H9 (cell line): ENCODE data around the gene DOCK1. TPM values are rescaled to one million over a fixed set of nuclear protein-coding genes. Genes with fewer than 3 reads are reported as not detected.

ENCODE experiments used
- DNase-seq: peaks from one replicate; pipeline ENCODE4 v3.0.0-alpha.2; 2017
- H2AFZ ChIP-seq: one replicate; pipeline ENCODE4 v1.6.1; 2013; ENCODE audit warnings: mild to moderate bottlenecking, low read length, control low read depth, moderate library complexity
- H2AK5ac ChIP-seq: 2 replicates; pipeline ENCODE4 v1.6.1; 2013; ENCODE audit warnings: low read length, control low read depth, mixed read lengths; ENCODE audit not compliant: insufficient read length
- H2BK120ac ChIP-seq: one replicate; pipeline ENCODE4 v1.6.1; 2013; ENCODE audit warnings: low read depth, mild to moderate bottlenecking, low read length, control low read depth, inconsistent platforms; ENCODE audit not compliant: poor library complexity, severe bottlenecking
- H2BK12ac ChIP-seq: 2 replicates; pipeline ENCODE4 v1.6.1; 2013; ENCODE audit warnings: low read length, control low read depth, mixed read lengths, low read depth; ENCODE audit not compliant: insufficient read length
- H2BK15ac ChIP-seq: 2 replicates; pipeline ENCODE4 v1.6.1; 2013; ENCODE audit warnings: low read depth, low read length, control low read depth
- H2BK20ac ChIP-seq: one replicate; pipeline ENCODE4 v1.6.1; 2013; ENCODE audit warnings: low read depth, mild to moderate bottlenecking, low read length, control low read depth, inconsistent platforms; ENCODE audit not compliant: poor library complexity, severe bottlenecking
- H2BK5ac ChIP-seq: 2 replicates; pipeline ENCODE4 v1.6.1; 2013; ENCODE audit warnings: low read length, control low read depth, mixed read lengths; ENCODE audit not compliant: insufficient read length
- H3K14ac ChIP-seq: 2 replicates; pipeline ENCODE4 v1.6.1; 2013; ENCODE audit warnings: low read length, control low read depth; ENCODE audit not compliant: insufficient read depth
- H3K18ac ChIP-seq: 2 replicates; pipeline ENCODE4 v1.6.1; 2013; ENCODE audit warnings: low read depth, mild to moderate bottlenecking, mixed read lengths, low read length, control low read depth; ENCODE audit not compliant: insufficient read length
- H3K23ac ChIP-seq: 2 replicates; pipeline ENCODE4 v1.6.1; 2013; ENCODE audit warnings: low read length, control low read depth, mixed read lengths, low read depth; ENCODE audit not compliant: insufficient read length
- H3K23me2 ChIP-seq: 2 replicates; pipeline ENCODE4 v1.6.1; 2013; ENCODE audit warnings: low read depth, mild to moderate bottlenecking, mixed read lengths, low read length, control low read depth; ENCODE audit not compliant: insufficient read length, poor library complexity, severe bottlenecking
- H3K27ac ChIP-seq: 2 replicates; pipeline ENCODE4 v1.5.1; 2013; ENCODE audit warnings: low read length, control low read depth, mixed read lengths, low read depth; ENCODE audit not compliant: insufficient read length
- H3K27me3 ChIP-seq: 2 replicates; pipeline ENCODE4 v1.6.1; 2013; ENCODE audit warnings: low read length, control low read depth, inconsistent platforms; ENCODE audit not compliant: insufficient read depth
- H3K4ac ChIP-seq: 2 replicates; pipeline ENCODE4 v1.6.1; 2013; ENCODE audit warnings: low read depth, mild to moderate bottlenecking, control low read depth, inconsistent platforms, low read length, moderate library complexity
- H3K4me1 ChIP-seq: 2 replicates; pipeline ENCODE4 v1.6.1; 2013; ENCODE audit warnings: low read length, control low read depth, inconsistent platforms; ENCODE audit not compliant: insufficient read depth
- H3K4me2 ChIP-seq: 2 replicates; pipeline ENCODE4 v1.6.1; 2013; ENCODE audit warnings: low read length, control low read depth, mixed read lengths; ENCODE audit not compliant: insufficient read length, insufficient read depth
- H3K56ac ChIP-seq: 2 replicates; pipeline ENCODE4 v1.6.1; 2013; ENCODE audit warnings: low read depth, mild to moderate bottlenecking, mixed read lengths, low read length, control low read depth; ENCODE audit not compliant: insufficient read length
- H3K79me1 ChIP-seq: 2 replicates; pipeline ENCODE4 v1.6.1; 2013; ENCODE audit warnings: low read depth, mild to moderate bottlenecking, moderate library complexity, low read length, control low read depth, inconsistent platforms; ENCODE audit not compliant: insufficient read depth, poor library complexity, severe bottlenecking
- H3K79me2 ChIP-seq: 2 replicates; pipeline ENCODE4 v1.6.1; 2013; ENCODE audit warnings: low read length, control low read depth, inconsistent platforms; ENCODE audit not compliant: insufficient read depth
- H3K9ac ChIP-seq: 2 replicates; pipeline ENCODE4 v1.6.1; 2013; ENCODE audit warnings: low read length, control low read depth, mixed read lengths; ENCODE audit not compliant: insufficient read length; ENCODE audit errors: extremely low read depth
- H3K9me3 ChIP-seq: one replicate; pipeline ENCODE4 v1.6.1; 2013; ENCODE audit warnings: low read depth, low read length, inconsistent platforms; ENCODE audit not compliant: control insufficient read depth
- H3T11ph ChIP-seq: one replicate; pipeline ENCODE4 v1.6.1; 2013; ENCODE audit warnings: mild to moderate bottlenecking, low read length, control low read depth, inconsistent platforms
- H4K20me1 ChIP-seq: one replicate; pipeline ENCODE4 v1.6.1; 2013; ENCODE audit not compliant: control insufficient read depth, insufficient read length, insufficient read depth
- H4K5ac ChIP-seq: 2 replicates; pipeline ENCODE4 v1.6.1; 2013; ENCODE audit warnings: low read depth, mild to moderate bottlenecking, mixed read lengths, low read length, control low read depth; ENCODE audit not compliant: insufficient read length
- H4K8ac ChIP-seq: replicated peaks from 2 replicates; pipeline ENCODE4 v1.6.1; 2013; ENCODE audit warnings: low read length, control low read depth, mixed read lengths, low read depth; ENCODE audit not compliant: insufficient read length
- H4K91ac ChIP-seq: 2 replicates; pipeline ENCODE4 v1.6.1; 2013; ENCODE audit warnings: low read depth, mild to moderate bottlenecking, moderate library complexity, mixed read lengths, low read length, control low read depth; ENCODE audit not compliant: insufficient read length
- H3K27ac Mint-ChIP-seq, 3 experiments: 2 replicates in 2 of 3; 3 replicates in 1 of 3; pipeline ENCODE4 v1.8.0; 2020 to 2021; ENCODE audit warnings: mixed read lengths in 3 of 3, mild to moderate bottlenecking in 1 of 3, moderate library complexity in 1 of 3
- H3K27me3 Mint-ChIP-seq: 2 replicates; pipeline ENCODE4 v1.8.0; 2021; ENCODE audit warnings: low read depth, mild to moderate bottlenecking, moderate library complexity, mixed read lengths
- H3K36me3 Mint-ChIP-seq, 3 experiments: 2 replicates in 2 of 3; 3 replicates in 1 of 3; pipeline ENCODE4 v1.8.0; 2020 to 2021; ENCODE audit warnings: low read depth in 3 of 3, mixed read lengths in 3 of 3; ENCODE audit not compliant: insufficient read depth in 1 of 3
- H3K4me1 Mint-ChIP-seq, 2 experiments: 2 replicates each; pipeline ENCODE4 v1.8.0; 2020; ENCODE audit warnings: mixed read lengths in 2 of 2
- H3K4me3 Mint-ChIP-seq, 2 experiments: 2 replicates in 1 of 2; 3 replicates in 1 of 2; pipeline ENCODE4 v1.8.0; 2020 to 2021; ENCODE audit warnings: mild to moderate bottlenecking in 2 of 2, mixed read lengths in 2 of 2, moderate library complexity in 1 of 2
- H3K9me3 Mint-ChIP-seq, 2 experiments: 2 replicates in 1 of 2; 3 replicates in 1 of 2; pipeline ENCODE4 v1.8.0; 2020; ENCODE audit warnings: mild to moderate bottlenecking in 2 of 2, mixed read lengths in 2 of 2, moderate library complexity in 1 of 2
- WGBS: extraction: QIAGEN DNeasy Blood & Tissue Kit; methylation state at CpG from one replicate; pipeline ENCODE4 v1.1.7; 2013; ENCODE audit warnings: missing lambda C conversion rate, low lambda C conversion rate, mixed read lengths; ENCODE audit not compliant: insufficient read length; ENCODE audit errors: extremely low coverage; 5-methylcytosine and 5-hydroxymethylcytosine counted together
- total RNA-seq: library from RNA; stranded (reverse); gene quantifications from 2 replicates; pipeline ENCODE4 v1.2.1, GENCODE V29; 2021
- TF ChIP-seq, protein P1 (sequence below): fragments of 200-600 bp; sonication (generic); conservative IDR thresholded peaks from 3 replicates; pipeline ENCODE4 v1.8.0; 2021; ENCODE audit warnings: antibody characterized with exemption, mild to moderate bottlenecking

The DOCK1 gene
- total RNA-seq, 1 experiment from 2014 or later, result 57.0 TPM

DNA sequence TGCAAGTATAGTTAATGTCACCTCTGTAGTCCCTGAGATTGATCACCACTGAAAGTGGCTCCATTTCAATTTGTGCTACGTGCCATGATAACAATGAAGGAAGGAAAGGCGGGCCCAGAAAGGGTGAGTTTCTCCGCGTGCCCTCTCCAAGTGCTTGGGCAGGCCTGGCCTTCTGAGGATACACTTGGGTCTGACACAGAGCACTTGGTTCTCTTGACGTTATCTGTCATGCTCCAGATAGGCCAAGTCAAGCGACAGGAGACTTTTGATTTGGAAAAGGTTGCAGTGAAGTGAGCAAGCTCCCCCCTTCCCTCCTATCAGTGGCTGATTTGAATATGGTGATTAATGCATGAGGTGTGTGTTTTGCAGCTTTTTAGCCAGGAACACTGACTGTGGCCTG, 452.0 kb downstream of the DOCK1 start:
- Histone ChIP-seq H4K8ac (no peak overlapping the region), H3K27me3 (no peaks in the 10 kb centered on the region), H4K5ac (no peak overlapping the region), H3T11ph (no peak overlapping the region), H4K91ac (no peak overlapping the region), H3K79me1 (no peaks in the 10 kb centered on the region), H3K9me3 (no peaks in the 10 kb centered on the region), H3K4ac (no peak overlapping the region), H3K18ac (no peak overlapping the region), H3K14ac (no peak overlapping the region), H2AFZ (no peak overlapping the region), H3K9ac (no peak overlapping the region), H4K20me1 (no peaks in the 10 kb centered on the region), H2BK12ac (no peak overlapping the region), H3K79me2 (no peaks in the 10 kb centered on the region), H3K23me2 (no peaks in the 10 kb centered on the region), H2AK5ac (no peak overlapping the region), H3K27ac (no peak overlapping the region), H3K56ac (no peak overlapping the region), H3K23ac (no peak overlapping the region), H2BK15ac (no peak overlapping the region), H2BK5ac (no peak overlapping the region), H3K4me2 (no peak overlapping the region), H2BK120ac (no peak overlapping the region), H3K4me1 (0 out of 2 replicates have a peak, but pooled peaks cover 2% of the 10 kb centered on the region), H2BK20ac (no peak overlapping the region)
- DNase-seq, result no peak
- no CpG with 5 or more reads among the region's 6 CpGs for WGBS
- Mint-ChIP-seq H3K4me1 (peaks cover 10 to 23% of the 10 kb centered on the region in 2 experiments; a peak in 3 of 4 replicates), H3K36me3 (peaks cover 0 to 5% (median 0%) of the 10 kb centered on the region in 3 experiments; a peak in 2 of 7 replicates), H3K27ac (no peak overlapping the region), H3K4me3 (no peak overlapping the region), H3K27me3 (no peaks in the 10 kb centered on the region; the same call in 1 of the 2 replicates), H3K9me3 (no peaks in the 10 kb centered on the region)
- TF ChIP-seq, protein P1, sequence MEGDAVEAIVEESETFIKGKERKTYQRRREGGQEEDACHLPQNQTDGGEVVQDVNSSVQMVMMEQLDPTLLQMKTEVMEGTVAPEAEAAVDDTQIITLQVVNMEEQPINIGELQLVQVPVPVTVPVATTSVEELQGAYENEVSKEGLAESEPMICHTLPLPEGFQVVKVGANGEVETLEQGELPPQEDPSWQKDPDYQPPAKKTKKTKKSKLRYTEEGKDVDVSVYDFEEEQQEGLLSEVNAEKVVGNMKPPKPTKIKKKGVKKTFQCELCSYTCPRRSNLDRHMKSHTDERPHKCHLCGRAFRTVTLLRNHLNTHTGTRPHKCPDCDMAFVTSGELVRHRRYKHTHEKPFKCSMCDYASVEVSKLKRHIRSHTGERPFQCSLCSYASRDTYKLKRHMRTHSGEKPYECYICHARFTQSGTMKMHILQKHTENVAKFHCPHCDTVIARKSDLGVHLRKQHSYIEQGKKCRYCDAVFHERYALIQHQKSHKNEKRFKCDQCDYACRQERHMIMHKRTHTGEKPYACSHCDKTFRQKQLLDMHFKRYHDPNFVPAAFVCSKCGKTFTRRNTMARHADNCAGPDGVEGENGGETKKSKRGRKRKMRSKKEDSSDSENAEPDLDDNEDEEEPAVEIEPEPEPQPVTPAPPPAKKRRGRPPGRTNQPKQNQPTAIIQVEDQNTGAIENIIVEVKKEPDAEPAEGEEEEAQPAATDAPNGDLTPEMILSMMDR, result no peak
